ENCODE results near the gene NOTO.

GRCh38 chr2:73235315-73236028 is 33.1 kb downstream of the NOTO start:
- TF ChIP-seq CTCF (optimal IDR thresholded peaks at IDR 0.05 in 1 of 3, IDR thresholded peaks at IDR 0.05 in 1 of 3, conservative IDR thresholded peaks at IDR 0.05 in 1 of 3; ENCODE audit: extremely low read depth in 1 of 3, insufficient read depth in 2 of 3, low read length in 3 of 3) (no peak), EZH2 (IDR thresholded peaks at IDR 0.05; ENCODE audit: low read length) (no peak)
